ENCODE results near the gene HEXIM1. TPM values are rescaled to one million over a fixed set of nuclear protein-coding genes. Genes with fewer than 3 reads are reported as not detected.
A peak's percentile ranks its signal among the peaks of the same experiment; 100 is the strongest.

The HEXIM1 gene
- total and polyA plus RNA-seq, 4 experiments from 2014 or later: 2.8 to 30.8 (median 17.3) TPM

DNA sequence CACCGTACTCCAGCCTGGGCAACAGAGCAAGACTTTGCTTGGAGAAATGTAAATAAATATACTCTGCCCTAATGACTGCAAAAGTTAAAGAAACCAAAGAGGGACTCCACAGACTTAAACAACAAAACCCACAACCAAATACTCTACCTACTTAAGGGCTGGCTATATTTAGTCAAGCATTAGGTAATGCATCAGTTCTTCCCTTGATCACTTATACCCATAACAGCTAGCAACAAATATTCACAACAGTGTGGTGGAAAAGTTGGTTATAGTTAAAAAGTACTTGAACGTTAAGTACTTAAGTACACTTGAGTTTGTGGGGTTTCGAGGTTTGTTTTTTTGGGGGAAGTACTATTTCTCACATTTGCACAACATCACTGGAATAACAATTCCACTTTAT, 8.0 kb downstream of the HEXIM1 start:
- Histone ChIP-seq H3K27me3 (ENCODE audit: insufficient read depth, low read length) (no peaks in the 10 kb centered on the region), H3K27ac (ENCODE audit: low read depth, low read length) (no peak overlapping the region), H3K36me3 (ENCODE audit: insufficient read depth, low read length) (no peaks in the 10 kb centered on the region), H3K4me1 (ENCODE audit: insufficient read depth, low read length) (peaks cover 49% of the 10 kb centered on the region), H3K4me3 (ENCODE audit: low read length in 2 of 2) (no peak overlapping the region), H3K9me3 (ENCODE audit: control insufficient read depth in 1 of 2, low read length in 2 of 2) (no peaks in the 10 kb centered on the region)
- H3K36me3 Mint-ChIP-seq: peaks cover 0 to 24% of the 10 kb centered on the region in 2 donors
- H3K9me3 Mint-ChIP-seq: no peaks in the 10 kb centered on the region
- DNase-seq: no peak
- peak overlapping the region in 1 of 8 donors; percentile 5 for H3K4me3 Mint-ChIP-seq
- ChIA-PET CTCF (ENCODE audit: partially characterized antibody) (interaction anchor here (3.0 to 22.4 kb wide), 2 partner anchors 21 to 41 kb away, joined by 20 to 552 read pairs; partner anchors contain the start of genes ACBD4 and PLCD3), POLR2A (ENCODE audit: partially characterized antibody) (interaction anchor here (1.2 to 14.4 kb wide), 4 partner anchors 8 to 74 kb away, joined by 3 to 865 read pairs (median 4); partner anchors contain the start of genes ACBD4, FMNL1 and HEXIM1)
- peak overlapping the region in 4 of 7 donors; percentile 25 to 65 (median 36) for H3K27ac Mint-ChIP-seq
- H3K4me1 Mint-ChIP-seq: peaks cover 23 to 51% (median 35%) of the 10 kb centered on the region in 4 donors
- no peaks in the 10 kb centered on the region for H3K27me3 Mint-ChIP-seq
- intact Hi-C loops (cut with micrococcal nuclease): no loop called here

DNA sequence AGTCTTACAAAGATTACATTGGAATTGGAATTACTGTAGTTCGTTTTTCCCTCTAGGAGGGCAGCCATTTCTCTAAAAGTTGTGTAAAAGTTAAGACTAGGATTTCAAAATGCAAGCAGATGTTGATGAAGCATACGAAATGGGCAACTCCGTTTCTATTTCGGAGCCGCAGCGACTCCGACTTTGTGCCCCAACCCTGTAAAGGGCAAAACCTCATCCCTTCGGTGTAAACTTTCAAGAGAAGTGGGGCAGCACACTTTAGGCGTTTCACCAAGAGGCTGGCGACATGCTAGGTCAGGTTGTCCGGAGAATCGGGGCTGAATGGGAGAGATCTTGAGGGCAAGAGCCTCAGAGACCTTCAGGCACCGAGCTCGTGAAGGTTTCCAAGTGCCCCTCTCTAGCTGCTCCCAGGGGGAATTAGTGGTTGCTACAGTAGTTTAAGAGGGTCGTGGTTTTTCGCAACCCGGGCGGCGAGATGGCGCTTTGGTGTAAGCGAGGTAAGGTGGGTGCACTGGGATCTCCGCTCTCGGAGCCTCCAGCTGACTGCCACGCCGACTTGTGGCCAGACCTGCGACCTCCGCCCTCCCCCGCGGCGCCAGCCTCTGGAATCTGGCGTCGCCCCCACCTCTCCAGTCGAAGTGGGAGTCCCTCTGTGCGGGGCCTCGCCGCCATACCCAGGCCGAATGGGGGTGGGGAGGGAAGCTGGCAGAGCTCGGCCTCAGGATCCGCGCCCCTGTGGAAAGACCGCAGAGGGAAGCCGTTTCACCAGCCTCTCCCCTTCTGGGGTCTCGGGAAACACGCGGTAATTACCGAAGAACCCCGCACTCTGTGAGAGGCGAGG, 12.4 kb downstream of the HEXIM1 start:
- CTCF ChIA-PET (ENCODE audit: partially characterized antibody): interaction anchor here (1.1 to 22.4 kb wide), 5 partner anchors 9 to 37 kb away, joined by 3 to 552 read pairs (median 35); partner anchors contain the start of genes ACBD4, HEXIM1 and PLCD3
- peaks cover 35% of the 10 kb centered on the region for H3K4me1 ChIP-seq (ENCODE audit: insufficient read depth, low read length)
- no peaks in the 10 kb centered on the region for H3K36me3 ChIP-seq (ENCODE audit: insufficient read depth, low read length)
- peak overlapping the region; percentile 99 for H3K27ac ChIP-seq (ENCODE audit: low read depth, low read length)
- peaks cover 0 to 27% of the 10 kb centered on the region in 2 donors for H3K36me3 Mint-ChIP-seq
- no peaks in the 10 kb centered on the region for H3K9me3 ChIP-seq (ENCODE audit: control insufficient read depth in 1 of 2, low read length in 2 of 2)
- H3K4me3 ChIP-seq (ENCODE audit: low read length in 2 of 2): peak overlapping the region; percentile 72 to 87
- H3K27me3 Mint-ChIP-seq: no peaks in the 10 kb centered on the region
- no peaks in the 10 kb centered on the region for H3K27me3 ChIP-seq (ENCODE audit: insufficient read depth, low read length)
- DNase-seq: peak in 3 of 5 donors; percentile 32 to 70 (median 41)
- intact Hi-C loops (cut with micrococcal nuclease): loop anchor here (1.0 to 5.0 kb wide), 7 partner anchors 8 to 152 kb away; partner anchors contain the start of genes ACBD4, HEXIM1 and NMT1
- H3K4me3 Mint-ChIP-seq: peak overlapping the region; percentile 85 to 99 (median 98)
- peak overlapping the region; percentile 90 to 100 (median 98) for H3K27ac Mint-ChIP-seq
- no peaks in the 10 kb centered on the region for H3K9me3 Mint-ChIP-seq
- peaks cover 20 to 56% (median 41%) of the 10 kb centered on the region in 4 donors for H3K4me1 Mint-ChIP-seq
- POLR2A ChIA-PET (ENCODE audit: partially characterized antibody): interaction anchor here (0.6 to 14.4 kb wide), 23 partner anchors 11 to 1153 kb away, joined by 3 to 865 read pairs (median 8); partner anchors contain the start of genes ACBD4, FMNL1, HEXIM1 and MAP3K14

DNA sequence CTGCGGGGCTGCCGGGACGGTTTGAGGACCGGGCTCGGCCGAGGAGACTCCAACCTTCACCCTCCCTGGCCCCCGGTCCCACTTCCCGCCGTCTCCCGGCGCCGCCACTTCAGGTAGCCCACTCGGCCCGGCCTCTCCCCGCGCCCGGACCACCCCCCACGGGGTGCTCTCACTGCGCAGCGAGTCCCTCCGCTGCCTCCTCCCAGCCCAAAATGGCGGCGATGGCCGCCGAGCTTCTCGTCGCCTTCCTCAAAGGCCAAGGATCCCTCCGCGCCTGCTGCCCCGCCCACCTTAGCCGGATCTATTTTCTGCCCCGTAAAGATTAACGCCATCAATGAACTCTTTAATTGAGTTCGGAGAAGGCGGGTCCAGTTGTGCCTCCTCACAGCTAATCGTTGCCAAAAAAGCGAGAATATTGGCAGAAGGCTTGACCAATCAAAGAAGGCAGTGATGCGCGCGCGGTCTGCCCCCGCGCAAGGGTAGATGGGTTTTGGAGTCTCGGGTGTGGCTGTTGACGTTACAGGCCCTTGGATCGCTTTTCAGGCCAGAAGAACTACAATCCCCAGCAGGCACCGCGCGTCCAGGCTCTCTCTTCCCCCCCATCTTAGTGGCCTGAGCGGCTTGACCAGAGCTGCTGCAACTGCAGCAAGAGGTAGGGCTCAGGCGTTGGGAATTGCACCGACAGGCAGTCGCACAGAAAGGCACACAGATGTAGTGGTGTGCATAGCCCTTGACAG, 13.2 kb downstream of the HEXIM1 start, which contains the start of gene HEXIM2:
HEXIM2 (plus strand) TSS at position 588 of the 737 bp plus-strand sequence. CDS start 919 bp downstream, outside the sequence.
- Histone ChIP-seq H3K27ac (ENCODE audit: low read depth, low read length) (peak within 1 kb of the TSS; percentile 99), H3K4me3 (ENCODE audit: low read length in 2 of 2) (peak within 1 kb of the TSS; percentile 72 to 87), H3K9me3 (ENCODE audit: control insufficient read depth in 1 of 2, low read length in 2 of 2) (no peaks in the 10 kb centered on the region), H3K36me3 (ENCODE audit: insufficient read depth, low read length) (no peaks in the 10 kb centered on the region), H3K27me3 (ENCODE audit: insufficient read depth, low read length) (no peaks in the 10 kb centered on the region), H3K4me1 (ENCODE audit: insufficient read depth, low read length) (peaks cover 33% of the 10 kb centered on the region)
- intact Hi-C loops (cut with micrococcal nuclease): loop anchor here (1.0 to 5.0 kb wide), 7 partner anchors 9 to 151 kb away; partner anchors contain the start of genes ACBD4, HEXIM1 and NMT1
- Mint-ChIP-seq H3K4me3 (peak within 1 kb of the TSS; percentile 85 to 99 (median 98)), H3K27ac (peak within 1 kb of the TSS; percentile 90 to 100 (median 98)), H3K9me3 (no peaks in the 10 kb centered on the region), H3K36me3 (peaks cover 0 to 23% of the 10 kb centered on the region in 2 donors), H3K27me3 (no peaks in the 10 kb centered on the region), H3K4me1 (peaks cover 17 to 51% (median 38%) of the 10 kb centered on the region in 4 donors)
- ChIA-PET CTCF (ENCODE audit: partially characterized antibody) (interaction anchor here (1.1 to 22.4 kb wide), 5 partner anchors 8 to 36 kb away, joined by 3 to 552 read pairs (median 35); partner anchors contain the start of genes ACBD4, HEXIM1 and PLCD3), POLR2A (ENCODE audit: partially characterized antibody) (interaction anchor here (0.6 to 14.4 kb wide), 27 partner anchors 10 to 1154 kb away, joined by 3 to 865 read pairs (median 6); partner anchors contain the start of genes ACBD4, FMNL1, HEXIM1 and MAP3K14)
- peak; percentile 99 to 100 (median 99) for DNase-seq

DNA sequence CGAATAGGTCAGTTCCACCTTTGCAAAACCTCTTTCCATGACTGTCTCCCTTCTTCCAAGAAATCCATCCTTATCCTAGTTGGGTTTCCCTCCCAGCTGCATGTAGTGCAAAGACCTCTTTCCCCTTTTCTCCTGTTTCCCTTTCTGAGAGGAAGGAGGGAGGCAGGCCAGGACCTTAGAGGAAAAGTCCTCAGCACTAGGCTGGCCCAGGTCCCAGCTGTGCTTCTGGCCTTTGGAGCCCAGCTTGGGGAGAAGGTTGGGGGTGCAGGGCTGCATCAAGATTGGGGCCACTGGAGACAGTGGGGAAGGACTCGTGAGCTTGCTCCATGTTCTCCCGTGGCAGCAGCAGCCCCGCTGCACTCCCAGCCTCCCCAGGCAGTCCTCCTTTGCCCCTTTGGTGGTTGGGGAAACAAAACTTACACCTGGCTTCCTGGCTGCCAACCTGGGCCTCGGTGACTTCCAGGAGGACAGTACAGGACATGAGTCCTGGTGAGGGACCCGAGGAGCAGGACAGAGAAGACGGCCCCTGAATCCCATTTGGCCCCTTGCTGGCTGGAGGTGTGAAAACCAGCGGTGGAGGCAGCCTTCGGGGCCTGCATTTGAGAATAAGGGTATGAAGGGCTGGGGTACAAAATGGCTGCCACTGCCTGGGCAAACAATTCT, 13.9 kb downstream of the HEXIM1 start:
- ChIA-PET POLR2A (ENCODE audit: partially characterized antibody) (interaction anchor here (0.7 to 14.4 kb wide), 22 partner anchors 9 to 423 kb away, joined by 3 to 865 read pairs (median 8); partner anchors contain the start of genes ACBD4, FMNL1, HEXIM1 and MAP3K14), CTCF (ENCODE audit: partially characterized antibody) (interaction anchor here (1.2 to 22.4 kb wide), 4 partner anchors 11 to 36 kb away, joined by 7 to 552 read pairs (median 99); partner anchors contain the start of genes ACBD4, HEXIM1 and PLCD3)

DNA sequence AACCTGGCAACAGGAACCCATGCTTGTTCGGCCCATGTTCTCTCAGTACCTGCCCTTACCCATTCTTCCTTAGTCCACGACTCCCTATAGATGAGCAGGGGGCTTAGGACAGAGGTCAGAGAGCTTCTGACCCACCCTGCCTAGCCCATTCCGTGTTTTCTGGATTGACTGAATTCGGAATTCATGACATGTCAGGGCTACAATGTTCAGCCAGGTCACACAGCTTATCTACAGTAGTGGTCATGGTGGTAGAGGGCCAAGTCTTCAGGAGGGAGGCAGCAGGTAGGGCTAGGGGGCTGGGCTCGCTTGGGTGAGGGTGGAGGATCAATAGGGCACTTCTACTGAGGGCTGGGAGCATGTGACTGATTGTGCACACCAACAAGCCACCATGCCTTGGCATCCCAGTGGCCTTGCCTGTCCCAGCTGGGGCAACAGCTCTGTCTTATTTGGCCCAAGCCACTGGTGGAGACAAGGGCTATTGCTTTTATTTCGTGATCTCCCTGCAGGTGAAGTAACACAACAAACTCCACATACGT, 16.5 kb downstream of the HEXIM1 start:
- Mint-ChIP-seq H3K4me1 (peaks cover 6 to 28% (median 19%) of the 10 kb centered on the region in 4 donors), H3K9me3 (no peaks in the 10 kb centered on the region), H3K27ac (peak overlapping the region in 1 of 7 donors; percentile 63), H3K4me3 (no peak overlapping the region), H3K36me3 (peaks cover 0 to 13% of the 10 kb centered on the region in 2 donors), H3K27me3 (no peaks in the 10 kb centered on the region)
- Histone ChIP-seq H3K4me1 (ENCODE audit: insufficient read depth, low read length) (peaks cover 14% of the 10 kb centered on the region), H3K27me3 (ENCODE audit: insufficient read depth, low read length) (no peaks in the 10 kb centered on the region), H3K4me3 (ENCODE audit: low read length in 2 of 2) (no peak overlapping the region), H3K27ac (ENCODE audit: low read depth, low read length) (no peak overlapping the region), H3K36me3 (ENCODE audit: insufficient read depth, low read length) (no peaks in the 10 kb centered on the region), H3K9me3 (ENCODE audit: control insufficient read depth in 1 of 2, low read length in 2 of 2) (no peaks in the 10 kb centered on the region)
- intact Hi-C loops (cut with micrococcal nuclease): loop anchor here (5.0 kb wide), 1 partner anchor 147 kb away; no protein-coding TSS in a partner anchor
- CTCF ChIA-PET (ENCODE audit: partially characterized antibody): interaction anchor here (0.6 to 22.4 kb wide), 3 partner anchors 15 to 54 kb away, joined by 3 to 552 read pairs (median 163); partner anchors contain the start of genes ACBD4, HEXIM1 and PLCD3
- POLR2A ChIA-PET (ENCODE audit: partially characterized antibody): interaction anchor here (1.3 to 14.4 kb wide), 2 partner anchors 17 to 63 kb away, joined by 3 to 865 read pairs; partner anchors contain the start of gene HEXIM1
- DNase-seq: no peak

More for the DNA sequence above, 13.9 kb downstream of the HEXIM1 start:
- Histone ChIP-seq H3K27ac (ENCODE audit: low read depth, low read length) (peak overlapping the region; percentile 99), H3K4me3 (ENCODE audit: low read length in 2 of 2) (peak overlapping the region; percentile 18 to 25), H3K27me3 (ENCODE audit: insufficient read depth, low read length) (no peaks in the 10 kb centered on the region), H3K4me1 (ENCODE audit: insufficient read depth, low read length) (peaks cover 33% of the 10 kb centered on the region), H3K9me3 (ENCODE audit: control insufficient read depth in 1 of 2, low read length in 2 of 2) (no peaks in the 10 kb centered on the region), H3K36me3 (ENCODE audit: insufficient read depth, low read length) (no peaks in the 10 kb centered on the region)
- Mint-ChIP-seq H3K27ac (peak overlapping the region; percentile 90 to 100 (median 98)), H3K4me3 (peak overlapping the region; percentile 85 to 99 (median 98)), H3K9me3 (no peaks in the 10 kb centered on the region), H3K36me3 (peaks cover 0 to 23% of the 10 kb centered on the region in 2 donors), H3K27me3 (no peaks in the 10 kb centered on the region), H3K4me1 (peaks cover 17 to 51% (median 38%) of the 10 kb centered on the region in 4 donors)
- no peak for DNase-seq
- intact Hi-C loops (cut with micrococcal nuclease): loop anchor here (5.0 kb wide), 1 partner anchor 150 kb away; no protein-coding TSS in a partner anchor

Measured in CD4-positive, alpha-beta memory T cell (primary cell).